Measurements from ENCODE around the gene TAF8.

DNA sequence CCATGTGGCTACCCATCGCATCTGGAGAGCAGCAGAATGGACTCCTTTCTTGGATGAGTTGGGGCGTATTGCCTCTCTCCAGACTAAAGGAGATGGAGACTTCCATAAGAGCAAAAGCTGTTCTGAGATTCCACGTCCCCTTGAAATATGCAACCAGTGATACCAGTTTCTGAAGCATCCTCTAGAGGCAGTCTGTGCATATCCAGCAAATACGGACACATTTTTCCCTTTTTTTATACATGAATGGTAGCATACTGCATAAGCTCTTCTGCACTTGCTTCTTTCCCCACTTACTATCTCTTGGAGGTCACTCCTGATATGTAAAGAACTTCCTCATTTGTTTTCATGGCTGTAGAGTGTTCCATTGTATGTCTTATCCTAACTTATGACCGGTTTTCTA lies 34.6 kb downstream of the TAF8 start:
- TF ChIP-seq, protein P1, sequence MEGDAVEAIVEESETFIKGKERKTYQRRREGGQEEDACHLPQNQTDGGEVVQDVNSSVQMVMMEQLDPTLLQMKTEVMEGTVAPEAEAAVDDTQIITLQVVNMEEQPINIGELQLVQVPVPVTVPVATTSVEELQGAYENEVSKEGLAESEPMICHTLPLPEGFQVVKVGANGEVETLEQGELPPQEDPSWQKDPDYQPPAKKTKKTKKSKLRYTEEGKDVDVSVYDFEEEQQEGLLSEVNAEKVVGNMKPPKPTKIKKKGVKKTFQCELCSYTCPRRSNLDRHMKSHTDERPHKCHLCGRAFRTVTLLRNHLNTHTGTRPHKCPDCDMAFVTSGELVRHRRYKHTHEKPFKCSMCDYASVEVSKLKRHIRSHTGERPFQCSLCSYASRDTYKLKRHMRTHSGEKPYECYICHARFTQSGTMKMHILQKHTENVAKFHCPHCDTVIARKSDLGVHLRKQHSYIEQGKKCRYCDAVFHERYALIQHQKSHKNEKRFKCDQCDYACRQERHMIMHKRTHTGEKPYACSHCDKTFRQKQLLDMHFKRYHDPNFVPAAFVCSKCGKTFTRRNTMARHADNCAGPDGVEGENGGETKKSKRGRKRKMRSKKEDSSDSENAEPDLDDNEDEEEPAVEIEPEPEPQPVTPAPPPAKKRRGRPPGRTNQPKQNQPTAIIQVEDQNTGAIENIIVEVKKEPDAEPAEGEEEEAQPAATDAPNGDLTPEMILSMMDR (IDR thresholded peaks at IDR 0.05) = no peak
- TF ChIP-seq EP300 (IDR thresholded peaks at IDR 0.05) (no peak), POLR2A (IDR thresholded peaks at IDR 0.05) (no peak), POLR2AphosphoS5 (IDR thresholded peaks at IDR 0.05) (no peak)

Measured in stomach (tissue), 4 donors.